AG04450 (cell line): ENCODE data around the gene STIM1. TPM values are rescaled to one million over a fixed set of nuclear protein-coding genes. Genes with fewer than 3 reads are reported as not detected.

Experiments used
- CTCF ChIA-PET: fragments of 300-600, 350-600 bp; formaldehyde crosslinking; extraction: SDS; loops from one replicate; lab custom pipeline; 2022; ENCODE audit warnings: antibody characterized with exemption, inconsistent platforms; lab: Charles Lee
- POLR2A ChIA-PET: fragments of 350-600 bp; formaldehyde crosslinking; extraction: SDS; loops from one replicate; lab custom pipeline; 2021; ENCODE audit warnings: antibody characterized with exemption, inconsistent platforms; lab: Yijun Ruan, JAX
- DNase-seq: peaks from one replicate; pipeline ENCODE4 v3.0.0-alpha.2; 2011; ENCODE audit warnings: low read depth, low spot score
- H3K27ac ChIP-seq: one replicate; pipeline ENCODE4 v1.5.1; 2012; ENCODE audit warnings: low read depth, low read length, control low read depth
- H3K27me3 ChIP-seq: one replicate; pipeline ENCODE4 v1.6.0; 2012; ENCODE audit warnings: low read length; ENCODE audit not compliant: control insufficient read depth, insufficient read depth
- H3K4me3 ChIP-seq: 2 replicates; pipeline ENCODE4 v1.5.1; 2011; ENCODE audit warnings: mild to moderate bottlenecking, low read depth, low read length, control low read depth
- H3K9me3 ChIP-seq: 2 replicates; pipeline ENCODE4 v1.5.1; 2012; ENCODE audit warnings: low read length; ENCODE audit not compliant: control insufficient read depth, insufficient read depth
- polyA plus RNA-seq: library from polyadenylated mRNA; depleted of rRNA; stranded (reverse); fragments of >200 nt; gene quantifications from 2 replicates; pipeline ENCODE4 v1.2.3, GENCODE V29; 2011
- TF ChIP-seq, protein P1 (sequence below): IDR thresholded peaks from 2 replicates; pipeline ENCODE4 v1.5.1; 2011; ENCODE audit warnings: low read depth, low read length, control low read depth, inconsistent platforms

The STIM1 gene
- polyA plus RNA-seq, 1 experiment, result 23.4 TPM

DNA sequence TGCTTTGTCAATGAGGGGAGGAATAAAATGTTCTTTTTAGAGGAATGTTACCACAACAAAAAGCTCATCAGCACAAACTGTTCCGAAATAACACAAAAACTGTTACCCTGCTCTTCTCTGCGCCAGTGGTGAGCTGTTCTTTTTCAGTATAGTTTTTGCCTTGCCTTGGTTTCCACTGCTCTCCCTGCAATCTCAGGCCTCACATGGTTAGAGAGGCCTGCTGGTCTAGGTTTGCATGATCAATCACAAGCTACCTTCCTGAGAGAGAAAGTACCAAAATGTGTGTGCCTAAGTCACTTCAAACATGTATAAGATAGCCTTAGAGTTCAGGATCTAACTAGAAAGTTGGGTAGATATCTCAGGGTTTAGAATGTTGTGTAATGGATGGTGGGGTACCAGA, 114.6 kb downstream of the STIM1 start:
- no peak overlapping the region for H3K27ac ChIP-seq
- no peaks in the 10 kb centered on the region for H3K27me3 ChIP-seq
- ChIA-PET CTCF (interaction anchor here (0.6 to 0.9 kb wide), 2 partner anchors 40 to 116 kb away, joined by 3 to 4 read pairs; no protein-coding TSS in a partner anchor), POLR2A (no interaction called here)
- H3K4me3 ChIP-seq, result no peak overlapping the region
- DNase-seq, result no peak
- H3K9me3 ChIP-seq, result no peaks in the 10 kb centered on the region
- TF ChIP-seq, protein P1, sequence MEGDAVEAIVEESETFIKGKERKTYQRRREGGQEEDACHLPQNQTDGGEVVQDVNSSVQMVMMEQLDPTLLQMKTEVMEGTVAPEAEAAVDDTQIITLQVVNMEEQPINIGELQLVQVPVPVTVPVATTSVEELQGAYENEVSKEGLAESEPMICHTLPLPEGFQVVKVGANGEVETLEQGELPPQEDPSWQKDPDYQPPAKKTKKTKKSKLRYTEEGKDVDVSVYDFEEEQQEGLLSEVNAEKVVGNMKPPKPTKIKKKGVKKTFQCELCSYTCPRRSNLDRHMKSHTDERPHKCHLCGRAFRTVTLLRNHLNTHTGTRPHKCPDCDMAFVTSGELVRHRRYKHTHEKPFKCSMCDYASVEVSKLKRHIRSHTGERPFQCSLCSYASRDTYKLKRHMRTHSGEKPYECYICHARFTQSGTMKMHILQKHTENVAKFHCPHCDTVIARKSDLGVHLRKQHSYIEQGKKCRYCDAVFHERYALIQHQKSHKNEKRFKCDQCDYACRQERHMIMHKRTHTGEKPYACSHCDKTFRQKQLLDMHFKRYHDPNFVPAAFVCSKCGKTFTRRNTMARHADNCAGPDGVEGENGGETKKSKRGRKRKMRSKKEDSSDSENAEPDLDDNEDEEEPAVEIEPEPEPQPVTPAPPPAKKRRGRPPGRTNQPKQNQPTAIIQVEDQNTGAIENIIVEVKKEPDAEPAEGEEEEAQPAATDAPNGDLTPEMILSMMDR, result no peak

DNA sequence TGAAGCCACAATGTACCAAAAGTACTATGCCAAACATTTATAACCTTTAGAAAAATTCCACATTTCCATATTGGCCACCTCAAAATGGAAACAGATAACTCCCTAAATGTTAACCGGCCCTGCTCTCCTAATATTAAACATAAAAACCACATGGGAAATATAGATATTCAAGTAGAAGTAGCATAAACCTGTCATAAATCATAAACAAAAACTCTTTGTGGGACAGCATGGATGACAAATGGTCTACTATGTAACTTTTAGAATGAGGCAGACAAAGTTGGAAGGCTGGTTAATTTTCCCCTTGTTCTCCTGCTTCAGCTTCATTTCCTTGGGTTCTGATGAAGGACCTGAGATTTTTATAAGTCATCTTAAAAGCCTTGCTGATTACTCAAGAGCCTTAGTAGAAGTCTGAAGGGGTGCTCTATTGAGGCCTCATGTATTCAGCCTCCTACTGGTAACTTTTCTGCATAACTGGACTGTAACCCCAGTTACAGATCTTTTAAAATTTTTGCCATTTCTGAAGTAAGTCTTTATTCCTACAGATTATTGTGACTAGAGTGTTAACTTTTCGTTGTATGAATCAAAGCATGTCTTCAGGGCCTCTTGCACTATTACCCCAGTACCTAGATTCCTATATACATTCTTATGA, 116.4 kb downstream of the STIM1 start:
- Histone ChIP-seq H3K27ac (no peak overlapping the region), H3K9me3 (no peaks in the 10 kb centered on the region), H3K4me3 (no peak overlapping the region), H3K27me3 (no peaks in the 10 kb centered on the region)
- no peak for DNase-seq
- ChIA-PET CTCF (interaction anchor here (0.6 to 2.1 kb wide), 3 partner anchors 117 to 122 kb away, joined by 3 to 11 read pairs (median 6); partner anchors contain the start of gene STIM1), POLR2A (no interaction called here)
- TF ChIP-seq, protein P1, result peak; percentile 33

DNA sequence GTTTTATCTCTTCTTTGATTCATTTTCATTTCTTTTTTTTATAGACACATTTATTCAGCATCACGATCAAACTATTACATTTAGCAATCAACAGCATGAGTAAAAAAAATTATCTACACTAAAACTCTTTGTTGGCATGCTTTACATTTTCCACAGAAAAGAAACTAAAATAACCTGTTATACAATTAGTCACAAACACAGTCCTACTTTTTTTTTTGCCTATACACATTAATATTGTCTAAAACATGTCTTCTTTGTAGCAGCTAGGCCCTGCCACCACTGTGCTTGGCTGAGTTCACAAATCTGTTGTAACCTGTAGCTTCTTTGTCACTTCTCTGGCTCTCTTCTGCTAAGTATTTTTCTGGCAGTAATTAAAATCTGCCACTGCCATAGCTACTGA, 117.0 kb downstream of the STIM1 start:
- Histone ChIP-seq H3K27me3 (no peaks in the 10 kb centered on the region), H3K27ac (no peak overlapping the region), H3K9me3 (no peaks in the 10 kb centered on the region), H3K4me3 (no peak overlapping the region)
- TF ChIP-seq, protein P1, result no peak
- no peak for DNase-seq
- CTCF ChIA-PET, result interaction anchor here (1.9 to 2.1 kb wide), 2 partner anchors 117 to 123 kb away, joined by 6 to 11 read pairs; partner anchors contain the start of gene STIM1
- POLR2A ChIA-PET, result no interaction called here

GRCh38 chr11:3977078-3977477, 121.6 kb downstream of the STIM1 start:
- ChIA-PET POLR2A (no interaction called here), CTCF (interaction anchor here (0.9 to 3.7 kb wide), 3 partner anchors 8 to 136 kb away, joined by 3 to 21 read pairs (median 6); partner anchors contain the start of gene STIM1)
- Histone ChIP-seq H3K27ac (no peak overlapping the region), H3K27me3 (no peaks in the 10 kb centered on the region), H3K9me3 (no peaks in the 10 kb centered on the region), H3K4me3 (no peak overlapping the region)
- DNase-seq, result no peak
- TF ChIP-seq, protein P1, result no peak

DNA sequence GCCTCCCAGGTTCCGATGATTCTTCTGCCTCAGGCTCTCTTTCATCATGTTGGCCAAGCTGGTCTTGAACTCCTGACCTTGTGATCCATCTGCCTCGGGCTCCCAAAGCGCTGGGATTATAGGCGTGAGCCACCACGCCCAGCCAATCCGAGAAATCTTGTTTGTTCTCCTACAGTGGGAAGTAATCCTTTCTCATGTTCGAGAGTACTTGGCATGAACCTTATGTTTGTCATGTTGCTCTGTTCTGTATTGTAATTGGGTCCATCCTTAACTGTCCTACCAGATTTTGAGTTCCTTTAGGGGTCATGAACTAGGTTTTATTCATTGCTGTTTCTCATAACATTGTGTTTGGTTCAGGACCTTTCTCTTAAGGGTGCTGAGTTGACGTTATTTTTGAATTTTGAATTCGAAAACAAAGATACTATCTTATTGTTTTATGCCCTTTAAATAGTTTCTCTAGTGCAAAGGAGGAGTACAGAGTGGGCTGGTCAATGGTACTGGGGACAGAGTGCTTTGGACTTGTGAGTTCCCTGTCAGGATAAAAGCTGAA, 125.7 kb downstream of the STIM1 start:
- DNase-seq, result no peak
- H3K9me3 ChIP-seq, result no peaks in the 10 kb centered on the region
- H3K27me3 ChIP-seq, result no peaks in the 10 kb centered on the region
- no peak overlapping the region for H3K27ac ChIP-seq
- ChIA-PET POLR2A (no interaction called here), CTCF (interaction anchor here (0.9 to 1.1 kb wide), 2 partner anchors 126 kb away, joined by 3 read pairs; partner anchors contain the start of gene STIM1)
- H3K4me3 ChIP-seq, result no peak overlapping the region
- TF ChIP-seq, protein P1, result no peak
